ENCODE results near the gene AKT3.
"Not testable (repeated sequence)": the region's sequence is repeated elsewhere in the genome, so short reads cannot be mapped to it uniquely, and the experiment has no call there.

AKT3 gene

DNA sequence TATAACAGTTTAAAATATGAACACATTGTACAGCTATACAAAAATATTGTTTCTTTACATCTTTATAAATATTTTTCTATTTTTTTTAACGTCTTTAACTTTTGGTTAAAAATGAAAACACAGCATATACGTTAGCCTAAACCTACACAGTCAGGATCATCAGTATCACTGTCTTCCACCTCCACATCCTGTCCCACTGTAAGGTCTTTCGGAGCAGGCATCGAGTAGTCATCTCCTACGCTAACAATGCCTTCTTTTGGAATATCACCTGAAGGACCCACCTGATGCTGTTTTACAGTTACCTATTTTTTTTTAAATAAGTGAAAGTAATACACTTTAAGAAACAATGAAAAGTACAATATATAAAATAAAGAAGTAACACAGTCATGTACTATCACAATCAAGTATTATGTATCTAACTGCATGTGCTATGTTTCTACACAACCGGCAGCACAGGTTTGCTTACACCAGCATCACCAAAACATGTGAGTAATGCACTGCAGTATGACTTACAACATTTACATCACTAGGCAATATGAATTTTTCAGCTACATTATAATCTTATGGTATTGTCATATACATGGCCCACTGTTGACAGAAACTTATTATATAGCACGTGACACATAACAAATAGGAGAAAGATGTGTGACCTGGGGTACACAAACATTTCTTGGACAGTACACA lies 254.4 kb downstream of the AKT3 start:
- DNase-seq: no peak

DNA sequence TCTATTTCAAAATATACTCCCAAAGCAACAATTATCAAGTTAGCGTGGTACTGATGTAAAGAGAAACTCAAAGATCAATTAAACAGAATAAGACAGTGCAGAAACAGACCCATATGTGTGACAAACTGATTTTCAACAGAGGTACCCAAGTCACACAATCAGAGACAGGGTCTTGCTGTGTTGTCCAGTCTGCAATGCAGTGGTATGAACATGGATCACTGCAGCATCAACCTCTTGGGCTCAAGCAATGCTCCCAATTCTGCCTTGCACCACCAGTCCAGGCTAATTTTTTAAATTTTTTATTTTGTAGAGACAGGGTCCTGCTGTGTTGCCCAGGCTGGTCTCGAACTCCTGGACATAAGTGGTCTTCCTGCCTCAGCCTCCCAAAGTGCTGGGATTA lies 255.6 kb downstream of the AKT3 start:
- DNase-seq: no peak

DNA sequence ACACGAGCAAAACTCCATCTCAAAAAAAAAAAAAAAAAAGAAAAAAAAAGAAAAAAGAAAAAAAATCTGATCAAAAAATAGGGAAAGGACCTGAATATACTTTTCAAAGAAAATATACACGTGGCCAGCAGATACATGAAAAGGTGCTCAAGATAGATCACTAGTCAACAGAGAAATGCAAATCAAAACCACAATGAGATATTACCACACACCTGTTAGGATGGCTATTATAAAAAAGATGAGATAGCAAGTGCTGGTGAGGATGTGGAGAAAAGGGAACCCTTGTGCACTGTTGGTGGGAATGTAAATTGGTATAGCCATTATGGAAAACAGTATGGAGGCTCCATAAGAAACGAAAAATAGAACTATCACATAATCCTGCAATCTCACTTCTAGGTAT lies 260.8 kb downstream of the AKT3 start:
- DNase-seq: not testable (repeated sequence)

DNA sequence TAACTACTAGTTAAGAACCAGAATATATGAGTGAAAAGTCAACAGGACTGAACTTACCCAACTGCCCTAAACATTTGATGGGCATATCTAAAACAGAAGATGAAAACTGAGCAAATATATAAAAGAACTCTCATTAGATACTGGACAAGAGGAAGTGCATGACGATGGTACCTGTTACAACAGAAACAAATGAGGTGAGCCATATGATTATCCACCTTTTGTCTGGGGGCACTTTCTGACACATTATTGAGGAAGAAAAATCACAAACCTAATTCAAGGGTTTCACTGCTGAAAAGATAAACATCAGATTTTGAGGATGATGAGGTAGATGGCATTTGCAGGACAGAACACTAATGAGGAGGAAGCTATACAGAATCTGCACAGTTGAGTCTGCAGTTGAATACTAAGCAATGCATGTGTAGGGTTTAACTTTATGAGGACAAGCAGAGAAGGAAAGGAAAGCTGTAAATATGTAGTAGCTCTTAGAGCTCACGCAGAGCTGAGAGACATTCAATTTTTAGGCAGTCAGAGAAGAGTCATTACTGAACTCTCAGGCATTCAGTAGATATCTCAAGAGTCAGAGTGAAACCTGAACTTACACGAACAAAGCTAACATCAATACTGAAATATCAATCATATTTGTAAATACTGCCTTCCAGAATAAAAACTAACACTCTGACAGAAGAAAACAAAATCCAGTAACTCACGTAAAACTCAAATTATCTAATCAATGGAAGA lies 262.1 kb downstream of the AKT3 start:
- DNase-seq: no peak

DNA sequence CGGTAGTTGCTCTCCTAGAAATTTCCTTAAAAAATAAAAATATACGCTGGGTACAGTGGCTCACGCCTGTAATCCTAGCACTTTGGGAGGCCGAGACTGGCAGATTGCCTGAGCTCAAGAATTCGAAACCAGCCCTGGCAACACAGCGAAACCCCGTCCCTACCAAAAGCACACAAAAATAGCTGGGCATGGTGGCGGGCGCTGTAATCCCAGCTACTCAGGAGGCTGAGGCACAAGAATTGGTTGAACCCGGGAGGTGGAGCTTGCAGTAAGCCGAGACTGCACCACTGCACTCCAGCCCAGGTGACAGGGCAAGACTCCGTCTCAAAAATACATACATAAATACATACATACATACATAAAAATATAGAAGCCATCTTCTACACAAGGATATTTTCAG lies 262.8 kb downstream of the AKT3 start:
- DNase-seq: no peak

DNA sequence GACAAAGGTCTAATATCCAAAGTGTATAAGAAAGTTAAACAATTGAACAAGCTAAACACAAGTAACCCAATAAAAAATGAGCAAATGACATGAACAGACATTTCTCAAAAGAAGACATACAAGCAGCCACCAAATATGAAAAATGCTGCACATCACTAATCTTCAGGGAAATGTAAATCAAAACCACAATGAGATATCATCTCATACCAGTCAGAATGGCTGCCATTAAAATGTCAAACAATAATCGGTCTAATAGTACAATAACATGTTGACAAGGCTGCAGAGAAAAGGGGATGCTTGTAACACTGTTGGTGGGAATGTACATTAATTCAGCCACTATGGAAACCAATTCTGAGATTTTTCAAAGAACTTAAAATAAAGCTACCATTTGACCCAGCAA lies 264.1 kb downstream of the AKT3 start:
- DNase-seq: no peak

DNA sequence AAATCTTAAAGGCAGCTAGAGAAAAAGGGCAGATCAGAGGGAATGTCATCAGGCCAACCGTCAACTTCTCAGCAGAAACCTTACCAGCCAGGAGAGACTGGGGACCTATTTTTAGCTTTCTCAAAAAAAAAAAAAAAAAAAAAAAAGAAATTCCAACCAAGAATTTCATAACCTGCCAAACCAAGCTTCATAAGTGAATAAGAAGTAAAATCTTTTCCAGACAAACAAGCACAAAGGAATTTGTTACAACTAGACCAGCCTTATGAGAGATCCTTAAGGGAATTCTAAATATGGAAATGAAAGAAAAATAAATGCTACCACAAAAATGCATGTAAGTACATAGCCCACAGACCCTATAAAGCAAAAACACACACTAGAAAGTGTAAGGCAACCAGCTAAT lies 267.7 kb downstream of the AKT3 start:
- no peak for DNase-seq

DNA sequence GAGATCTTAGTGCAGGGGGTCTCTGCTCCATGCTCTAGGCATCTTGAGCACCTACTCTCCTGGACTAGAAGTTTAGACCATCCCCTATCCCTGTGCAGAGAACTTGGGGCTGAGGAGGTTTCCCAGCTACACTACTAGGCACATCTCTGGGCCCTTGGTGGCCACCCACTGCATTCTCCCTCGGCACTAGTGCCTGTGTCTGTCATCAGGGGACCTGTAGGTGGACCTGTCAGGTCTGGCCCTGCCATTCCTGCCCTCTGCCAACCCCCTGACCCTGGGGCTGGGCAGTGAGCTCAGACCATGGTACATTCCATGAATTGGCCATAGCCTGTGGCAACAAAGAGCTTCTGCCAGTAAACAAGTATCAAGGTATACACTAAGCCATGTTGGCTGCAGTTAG lies 269.1 kb downstream of the AKT3 start:
- DNase-seq: no peak

DNA sequence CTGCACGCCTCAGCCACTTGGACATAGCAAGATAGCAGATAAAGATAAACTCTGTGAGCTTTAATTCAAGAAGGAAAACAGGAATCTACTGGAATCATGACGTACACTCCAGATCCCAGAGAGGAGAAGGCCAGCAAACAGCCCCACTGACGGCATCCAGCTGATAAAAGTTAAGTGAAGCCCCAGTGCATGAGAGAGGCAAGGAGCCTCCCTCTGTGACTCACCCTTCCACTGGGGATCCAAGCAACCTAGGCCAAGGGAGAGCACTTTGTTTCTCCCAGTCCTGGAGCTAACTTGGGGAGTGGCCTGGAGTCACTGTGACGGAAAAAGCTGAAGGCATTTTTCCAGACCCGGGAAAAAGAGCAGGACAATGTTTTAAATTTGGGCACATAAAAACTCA lies 270.0 kb downstream of the AKT3 start:
- DNase-seq: no peak

DNA sequence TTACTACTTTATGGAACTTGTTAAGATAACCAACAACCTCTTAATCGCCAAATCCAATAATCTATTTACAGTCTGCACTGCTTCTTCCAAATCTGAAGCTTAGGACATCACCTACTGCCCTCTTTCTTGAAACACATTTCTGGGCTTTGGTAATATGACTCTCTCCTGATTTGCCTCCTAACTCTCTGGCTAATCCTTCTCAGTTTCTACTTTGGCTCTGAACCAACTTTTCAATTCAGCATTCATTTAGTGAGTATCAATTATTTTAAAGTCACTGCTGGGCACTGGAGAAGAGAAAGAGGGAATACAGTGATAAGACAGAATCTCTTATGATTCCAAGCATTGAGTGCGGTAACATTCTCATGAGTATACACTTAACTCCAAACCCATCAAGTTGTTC lies 275.0 kb downstream of the AKT3 start:
- DNase-seq: no peak

DNA sequence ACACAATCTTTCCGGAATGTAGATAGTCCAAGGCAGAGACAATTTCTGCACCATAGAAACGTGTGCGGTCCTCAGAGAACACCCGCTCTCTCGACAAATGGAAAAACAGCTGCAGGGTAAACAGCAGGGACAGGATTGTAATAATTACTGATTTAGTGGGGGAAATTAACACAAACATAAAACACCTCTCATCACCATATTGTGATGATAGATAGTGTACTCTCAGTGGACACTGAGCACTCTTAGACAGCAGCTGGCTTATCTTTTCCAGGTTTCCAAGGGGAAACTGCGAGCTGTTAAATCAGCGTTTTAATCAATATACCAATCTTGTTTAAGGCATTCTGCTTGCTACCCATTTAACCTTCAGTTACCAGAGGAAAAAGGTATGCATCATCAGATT lies 277.1 kb downstream of the AKT3 start:
- no peak for DNase-seq

DNA sequence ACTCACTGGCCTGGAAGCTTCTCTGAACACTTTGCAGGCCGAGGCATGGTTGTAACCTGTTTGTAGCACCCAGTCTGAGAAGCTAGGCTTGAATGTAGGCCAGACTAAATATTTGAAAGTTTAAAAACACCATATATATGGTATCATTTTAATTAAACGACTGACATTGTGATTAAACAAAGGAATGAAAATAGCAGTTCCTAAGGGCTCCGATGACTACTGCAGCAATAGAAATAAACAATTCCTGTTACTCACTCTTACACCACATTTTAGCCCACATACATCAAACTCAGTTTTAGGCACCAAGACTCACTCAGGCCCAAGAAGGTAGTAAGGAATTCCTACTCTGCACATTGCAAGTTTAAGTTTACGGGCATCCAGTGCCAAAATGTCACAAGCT lies 281.2 kb downstream of the AKT3 start:
- no peak for DNase-seq

DNA sequence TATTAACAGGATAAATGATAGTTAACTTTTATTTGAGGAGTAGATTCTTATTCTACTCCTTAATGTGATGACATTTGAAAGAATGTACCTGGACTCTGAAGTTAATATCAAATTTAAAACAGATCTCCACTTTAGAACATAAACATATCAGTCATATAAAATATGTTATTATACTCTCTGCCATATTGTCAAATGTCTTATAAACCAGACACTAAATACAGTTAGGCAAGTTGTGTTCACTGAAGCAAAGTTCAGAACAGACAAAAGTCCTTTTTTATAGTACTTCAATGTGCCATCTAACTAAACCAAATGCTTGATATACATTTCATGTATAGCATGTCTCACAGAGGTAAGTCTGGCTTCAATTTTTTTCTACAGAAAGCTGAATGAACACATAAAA lies 285.2 kb downstream of the AKT3 start:
- DNase-seq: no peak

DNA sequence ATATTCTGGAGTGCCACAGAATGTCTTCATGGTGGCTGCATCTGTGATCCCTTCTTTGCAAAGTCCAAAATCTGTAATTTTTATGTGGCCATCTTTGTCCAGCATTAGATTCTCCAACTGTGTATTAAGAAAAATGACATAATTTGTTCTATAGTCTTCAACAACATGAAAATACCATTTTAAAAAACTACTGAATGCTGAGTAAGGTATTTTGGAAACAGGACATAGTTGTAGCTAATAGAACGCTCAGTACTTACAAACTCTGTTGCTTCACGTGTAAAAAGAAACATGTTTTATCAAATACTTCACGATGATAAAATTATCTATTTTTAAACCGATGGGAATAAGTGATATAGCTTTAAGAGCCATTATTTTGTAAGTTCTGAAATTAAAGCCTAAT lies 286.3 kb downstream of the AKT3 start:
- DNase-seq: no peak

DNA sequence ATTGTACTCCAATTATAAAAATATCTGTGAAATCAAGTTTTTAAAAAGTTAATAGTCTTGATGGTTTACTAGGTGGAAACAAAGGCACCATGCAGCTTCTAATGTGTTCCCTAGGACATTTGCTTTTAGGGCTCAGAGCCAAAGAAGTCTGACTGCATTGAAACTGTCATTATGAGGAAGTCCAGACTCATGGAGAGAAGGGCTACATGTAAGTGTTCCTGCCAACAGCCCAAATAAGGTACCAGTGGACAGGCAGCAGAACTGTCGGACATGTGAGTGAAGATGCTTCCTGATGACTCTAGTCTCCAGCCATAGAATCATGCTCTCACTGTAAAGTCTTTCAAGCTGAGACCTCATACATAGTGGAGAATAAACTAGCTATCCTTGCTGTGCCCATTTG lies 287.6 kb downstream of the AKT3 start:
- no peak for DNase-seq

DNA sequence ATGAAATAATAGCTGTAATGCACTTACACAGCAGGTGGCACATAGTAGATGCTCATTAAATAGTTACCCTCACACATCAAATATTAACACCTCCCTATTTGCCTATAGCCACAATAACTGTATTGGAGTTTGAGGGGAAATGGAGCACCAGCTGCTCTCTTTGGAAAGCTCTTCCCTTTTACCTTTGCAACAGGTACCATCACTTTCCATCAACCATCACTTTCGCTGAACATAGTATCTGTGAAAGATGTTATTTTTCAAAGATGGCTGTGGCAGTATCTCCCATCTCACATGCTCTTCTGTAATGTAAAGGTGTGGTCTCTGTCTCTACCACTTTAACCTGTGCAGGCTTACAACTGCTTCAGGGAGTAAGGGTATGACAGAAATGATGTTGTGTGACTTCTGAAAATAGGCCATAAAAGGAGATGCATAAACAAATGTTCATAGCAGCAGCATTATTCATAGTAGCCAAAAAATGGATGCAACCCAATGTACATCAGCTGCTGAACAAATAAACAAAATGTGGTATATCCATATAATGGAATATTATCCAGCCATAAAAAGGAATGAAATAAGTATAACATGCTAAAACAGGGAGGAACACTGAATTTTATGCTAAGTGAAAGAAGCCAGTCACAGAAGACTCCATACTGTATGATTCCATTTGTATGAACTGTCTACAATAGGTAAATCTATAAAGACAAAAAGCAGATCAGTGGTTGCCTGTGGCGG lies 288.3 kb downstream of the AKT3 start:
- no peak for DNase-seq

DNA sequence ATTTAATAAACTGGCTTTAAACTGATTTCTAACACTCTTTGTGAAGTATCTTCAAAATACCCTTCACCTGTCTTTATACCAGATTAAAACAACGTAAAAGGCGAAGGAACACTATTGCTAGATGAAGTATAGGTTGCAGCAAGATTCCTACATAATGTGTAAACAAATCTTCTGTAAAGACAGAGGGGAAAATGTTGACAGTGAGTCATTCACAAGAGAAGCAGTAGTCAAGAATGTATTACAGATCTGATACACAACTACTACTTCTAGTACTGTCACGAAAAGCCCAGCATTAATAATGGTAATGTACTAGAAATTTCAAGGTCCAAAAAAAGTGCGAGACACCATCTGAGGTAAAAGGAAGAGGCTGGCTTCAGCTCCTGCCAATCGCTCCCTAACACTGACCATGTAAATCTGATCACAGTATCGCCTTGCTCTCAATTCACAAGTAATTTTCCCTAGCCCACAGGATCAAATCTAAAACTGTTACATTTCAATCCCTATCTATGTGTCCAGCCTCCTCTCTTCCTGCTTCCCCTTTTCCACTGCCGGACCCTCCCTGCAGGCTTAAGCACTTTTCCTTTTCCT lies 290.4 kb downstream of the AKT3 start:
- no peak for DNase-seq

DNA sequence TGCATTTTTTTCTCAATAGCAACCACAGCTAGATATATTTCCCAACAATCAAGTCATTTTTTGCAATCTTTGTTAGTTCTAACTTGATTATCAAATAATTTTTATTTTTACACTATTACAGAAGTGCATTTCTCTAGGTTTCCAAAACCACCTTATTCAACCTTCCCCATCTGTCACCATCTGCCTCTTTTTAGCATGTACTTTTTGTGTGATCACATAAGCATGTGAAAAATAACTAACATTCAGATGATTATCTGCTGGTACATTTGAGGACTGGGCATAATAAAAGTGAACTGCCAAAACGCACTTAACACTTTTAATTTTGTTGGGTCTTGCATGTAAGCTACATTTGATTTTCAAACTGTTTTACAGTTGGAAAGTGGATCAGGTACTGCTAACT lies 291.5 kb downstream of the AKT3 start:
- no peak for DNase-seq

DNA sequence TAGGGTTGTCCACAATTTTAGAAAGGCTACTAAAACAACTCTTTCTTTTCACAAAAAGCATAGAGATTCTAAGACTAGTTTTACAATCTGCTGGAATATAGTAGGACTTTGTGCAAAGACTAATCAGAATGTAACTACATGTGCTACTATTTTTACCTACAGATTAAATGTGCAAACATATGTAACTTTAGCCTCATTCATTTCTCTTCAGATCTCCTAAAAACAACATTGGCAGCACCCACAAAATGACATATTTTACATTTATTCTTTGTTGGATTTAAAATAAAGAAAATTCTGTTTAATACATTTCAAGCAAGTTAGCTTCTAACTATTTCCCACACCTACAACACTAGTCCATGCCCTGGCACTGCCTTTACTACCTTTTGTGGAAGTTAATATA lies 292.2 kb downstream of the AKT3 start:
- DNase-seq: no peak

DNA sequence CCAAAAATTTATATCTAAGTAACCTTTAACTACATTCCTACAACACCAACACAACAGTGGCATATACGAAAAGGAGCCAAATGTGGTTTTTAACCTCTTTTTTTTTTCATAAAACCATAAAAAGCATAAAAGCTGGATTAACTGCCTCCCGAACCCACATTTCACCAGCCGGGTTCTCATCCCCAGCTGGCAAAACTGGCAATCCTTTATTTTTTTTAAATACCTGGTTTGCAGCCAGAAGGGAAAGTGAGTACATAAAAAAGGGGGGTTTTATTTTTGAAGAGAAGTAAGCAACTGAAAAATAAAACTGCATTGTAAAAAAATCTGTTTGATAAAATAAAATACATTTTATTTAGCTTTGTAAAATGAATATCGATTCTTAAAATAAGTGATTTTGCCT lies 295.4 kb downstream of the AKT3 start:
- DNase-seq: no peak

DNA sequence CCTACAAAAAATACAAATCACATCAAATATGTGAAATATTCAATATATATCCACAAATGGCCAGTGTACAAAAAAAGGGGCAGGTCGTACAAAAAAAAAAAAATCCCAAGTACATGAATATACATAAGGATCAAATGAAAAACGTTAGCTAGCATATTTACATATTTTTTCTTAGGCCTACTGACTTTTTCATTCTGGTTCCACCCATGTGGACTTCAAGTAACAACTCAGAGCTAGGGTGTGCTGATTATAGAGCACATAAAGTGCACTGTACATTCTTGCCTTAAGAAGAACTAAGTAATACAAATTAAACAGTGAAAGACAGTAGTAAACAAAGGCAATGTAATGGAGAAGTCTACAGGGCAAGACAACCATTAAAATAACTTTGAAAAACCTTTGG lies 297.0 kb downstream of the AKT3 start:
- no peak for DNase-seq

DNA sequence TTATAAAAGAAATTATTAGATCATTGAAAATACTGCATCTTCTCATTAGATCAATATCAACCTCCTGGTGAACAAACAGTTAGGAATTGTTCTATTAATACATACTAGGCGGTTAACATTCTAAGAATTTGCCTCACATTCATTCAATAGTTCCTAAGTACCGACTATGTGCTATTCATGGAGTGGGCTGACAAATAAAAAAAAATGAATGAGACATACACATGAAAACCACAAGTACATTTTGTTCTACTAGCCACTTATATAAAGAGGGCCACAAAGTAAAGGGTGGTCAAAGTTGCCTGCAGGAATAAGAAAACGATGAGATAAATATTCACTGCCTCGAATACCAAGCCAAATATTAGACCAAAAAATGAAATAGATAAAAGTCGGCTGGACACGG lies 299.8 kb downstream of the AKT3 start:
- DNase-seq: no peak

DNA sequence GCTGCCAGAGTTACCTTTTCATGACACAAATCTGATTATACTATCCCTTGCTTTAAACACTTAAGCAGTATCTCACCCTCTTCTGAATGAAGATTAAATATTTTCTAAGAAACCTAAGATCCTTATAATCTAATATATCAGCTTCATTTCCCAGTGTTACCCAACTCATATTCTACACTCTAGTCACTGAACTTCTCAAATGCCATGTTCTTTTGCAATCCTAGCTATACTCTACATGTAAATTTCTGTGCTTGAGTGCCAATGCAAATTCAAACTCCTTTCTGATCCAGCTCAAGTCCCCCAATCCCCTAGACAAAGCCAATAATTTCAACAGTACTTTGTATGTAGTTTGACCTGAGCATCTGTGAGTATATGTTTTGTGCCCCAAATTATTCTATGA lies 300.3 kb downstream of the AKT3 start:
- DNase-seq: no peak

DNA sequence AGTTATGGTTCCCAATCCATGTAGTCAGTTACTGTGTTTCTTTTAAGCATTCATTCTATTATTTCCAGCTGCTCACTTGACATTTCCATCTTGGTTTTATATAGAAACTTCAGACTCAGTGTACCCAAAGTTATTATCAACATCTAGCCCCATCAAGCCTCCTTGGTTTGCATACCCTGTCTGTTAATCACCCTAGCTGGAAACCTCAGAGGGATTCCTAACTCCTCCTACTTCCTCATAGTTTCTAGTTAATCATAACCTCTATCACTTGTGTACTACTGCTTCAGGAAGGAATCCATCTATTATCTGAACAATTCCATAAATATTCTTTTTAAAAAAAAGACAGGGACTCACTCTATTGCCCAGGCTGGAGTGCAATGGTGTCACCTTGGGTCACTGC lies 300.9 kb downstream of the AKT3 start:
- DNase-seq: no peak
